SKM-1 (cell line): ENCODE data around the gene CYB561D1.
"Not testable (repeated sequence)": the region's sequence is repeated elsewhere in the genome, so short reads cannot be mapped to it uniquely, and the experiment has no call there.

Experiments used
- DNase-seq: peaks from one replicate; lab custom pipeline; 2025; ENCODE audit not compliant: unreplicated experiment; lab: John Stamatoyannopoulos, UW

CYB561D1 gene, protein sequence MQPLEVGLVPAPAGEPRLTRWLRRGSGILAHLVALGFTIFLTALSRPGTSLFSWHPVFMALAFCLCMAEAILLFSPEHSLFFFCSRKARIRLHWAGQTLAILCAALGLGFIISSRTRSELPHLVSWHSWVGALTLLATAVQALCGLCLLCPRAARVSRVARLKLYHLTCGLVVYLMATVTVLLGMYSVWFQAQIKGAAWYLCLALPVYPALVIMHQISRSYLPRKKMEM

DNA sequence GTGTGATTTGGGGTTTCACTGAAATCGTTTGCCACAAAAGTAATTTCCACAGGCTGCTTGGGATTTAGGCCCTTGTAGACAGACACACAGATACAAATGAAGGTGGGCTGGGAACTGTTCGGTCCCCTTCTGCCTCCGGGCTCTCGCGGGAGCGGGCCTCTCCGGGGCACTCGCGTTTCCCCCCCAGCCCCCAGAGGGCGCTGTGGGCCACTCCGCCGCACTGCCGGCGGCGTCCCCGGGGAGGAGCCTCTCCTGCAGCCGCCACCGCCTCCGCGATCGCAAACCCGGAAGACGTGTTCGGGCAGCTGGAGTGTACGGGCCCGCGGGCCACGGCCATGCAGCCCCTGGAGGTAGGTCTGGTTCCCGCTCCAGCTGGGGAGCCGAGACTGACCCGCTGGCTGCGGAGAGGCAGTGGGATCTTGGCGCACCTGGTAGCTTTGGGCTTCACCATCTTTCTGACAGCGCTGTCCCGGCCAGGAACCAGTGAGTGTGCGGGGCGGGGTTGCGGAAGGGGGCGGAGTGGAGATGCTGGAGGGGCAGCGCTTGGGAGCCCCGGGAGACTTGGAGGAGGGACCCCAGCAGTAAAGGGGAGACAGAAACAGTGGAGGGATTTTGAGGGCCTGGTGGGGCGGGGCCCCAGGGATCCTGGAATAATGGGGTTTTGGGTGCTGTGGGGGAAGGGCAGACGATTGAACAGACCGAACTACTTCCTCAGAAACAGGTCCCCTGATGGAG is at the start of gene CYB561D1:
CYB561D1 (plus strand) TSS at position 290 of the 735 bp plus-strand sequence; CDS start at position 336, 46 bp downstream.
- DNase-seq, result peak; percentile 63

DNA sequence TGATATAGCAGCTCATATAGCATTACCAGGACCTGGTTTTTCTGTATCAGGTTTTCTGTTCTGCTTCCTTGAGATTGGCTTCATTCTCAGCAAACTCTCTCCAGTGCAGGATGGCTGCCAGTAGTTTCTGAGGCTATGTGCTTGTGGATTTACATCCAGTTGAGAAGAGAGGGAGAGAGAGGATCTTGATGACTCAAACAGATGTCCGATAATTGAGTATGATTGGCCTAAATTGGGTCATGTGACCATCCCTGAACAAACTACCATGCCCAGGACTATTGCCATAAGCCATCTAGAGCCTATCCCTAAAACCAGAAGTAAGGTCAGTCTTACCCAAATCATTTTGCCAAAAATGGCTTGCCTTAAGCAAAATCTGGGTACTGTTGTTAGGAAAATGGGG is 49.5 kb upstream of the CYB561D1 start:
- DNase-seq, result no peak

DNA sequence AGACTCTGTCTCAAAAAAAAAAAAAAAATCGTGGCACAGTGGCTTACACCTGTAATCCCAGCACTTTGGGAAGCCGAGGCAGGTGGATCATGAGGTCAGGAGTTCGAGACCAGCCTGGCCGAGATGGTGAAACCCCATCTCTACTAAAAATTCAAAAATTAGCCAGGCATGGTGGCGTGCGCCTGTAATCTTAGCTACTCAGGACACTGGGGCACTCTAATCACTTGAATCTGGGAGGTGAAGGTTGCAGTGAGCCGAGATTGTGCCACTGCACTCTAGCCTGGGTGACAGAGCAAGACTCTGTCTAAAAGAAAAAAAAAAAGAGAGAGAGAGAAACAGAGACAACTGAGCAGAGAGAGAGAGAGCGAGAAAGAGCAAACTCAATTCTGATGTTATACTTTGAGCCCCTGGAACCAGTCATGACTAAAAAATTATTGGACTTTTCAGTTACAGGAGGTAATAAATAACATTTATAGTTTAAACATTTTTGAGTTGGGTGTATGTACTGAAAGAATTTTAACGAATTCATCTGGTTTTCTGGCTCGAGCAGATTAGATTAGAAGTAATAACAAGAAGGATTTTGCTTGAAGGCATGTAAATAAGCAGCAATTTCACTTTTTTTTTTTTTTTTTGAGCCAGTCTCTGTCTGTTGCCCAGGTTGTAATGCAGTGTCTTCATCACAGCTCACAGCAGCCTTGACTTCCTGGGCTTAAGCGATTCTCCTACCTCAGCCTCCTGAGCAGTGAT is 47.8 kb upstream of the CYB561D1 start:
- not testable (repeated sequence) for DNase-seq

DNA sequence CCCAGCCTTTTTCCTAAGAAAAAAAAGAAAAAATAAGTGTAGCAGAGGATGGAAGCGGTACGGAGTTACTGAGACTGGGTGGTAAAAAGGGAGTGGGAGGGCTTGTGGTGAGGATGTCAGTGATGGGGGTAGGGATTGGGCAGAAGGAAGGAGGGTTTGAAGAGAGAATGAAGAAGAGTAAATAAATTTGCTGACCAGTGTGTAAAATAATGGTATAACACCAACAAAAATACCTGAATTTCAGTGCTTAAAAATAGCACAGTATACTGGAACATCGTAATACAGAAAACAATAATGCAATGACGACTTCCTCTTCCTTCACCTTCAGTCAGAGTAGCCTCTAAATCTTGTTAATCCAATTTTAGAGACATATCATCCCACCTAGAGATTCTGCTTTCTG is 46.4 kb upstream of the CYB561D1 start:
- DNase-seq, result no peak

DNA sequence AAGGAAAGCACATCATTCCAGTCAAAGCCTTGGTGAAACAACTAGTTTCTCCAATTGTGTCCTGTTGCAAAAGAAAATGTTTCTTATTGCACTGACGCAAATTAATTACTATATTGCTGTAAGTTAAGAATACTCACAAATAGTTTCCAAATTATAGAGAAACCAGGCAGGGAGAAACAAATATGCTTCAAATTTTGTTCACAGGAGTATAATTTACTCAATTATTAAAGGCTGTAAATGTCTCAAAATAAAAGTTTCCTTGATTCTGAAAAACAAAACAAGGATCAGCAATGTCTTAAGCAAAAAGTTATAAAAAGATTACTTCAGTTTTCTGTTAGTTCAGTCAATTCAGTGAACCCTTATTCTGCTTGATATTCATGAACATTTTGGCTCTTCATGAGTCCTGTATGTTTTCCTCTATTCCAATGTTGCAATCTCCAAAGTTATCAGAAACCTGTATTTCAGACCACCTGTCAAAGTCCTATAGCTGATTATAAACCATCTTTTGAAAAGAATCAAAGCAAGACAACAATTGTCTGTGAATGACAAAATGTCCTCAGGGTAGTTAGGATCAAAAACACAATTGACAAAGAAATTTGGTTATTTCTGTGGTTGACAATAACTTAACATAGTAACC is 39.3 kb upstream of the CYB561D1 start:
- no peak for DNase-seq

DNA sequence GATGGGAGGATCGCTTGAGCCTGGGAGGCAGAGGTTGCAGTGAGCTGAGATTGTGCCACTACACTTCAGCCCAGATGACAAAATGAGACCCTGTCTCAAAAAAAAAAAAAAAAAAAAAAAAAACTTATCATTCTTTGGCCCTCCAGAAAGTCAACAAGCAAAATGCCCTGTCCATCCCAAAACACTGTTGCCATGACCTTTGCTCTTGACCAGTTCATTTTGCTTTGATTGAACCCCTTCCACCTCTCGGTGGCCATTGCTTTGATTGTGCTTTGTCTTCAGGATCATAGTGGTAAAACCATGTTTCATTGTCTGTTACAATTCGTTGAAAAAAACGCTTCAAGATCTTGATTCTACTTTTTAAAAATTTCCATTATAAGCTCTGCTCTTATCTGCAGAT is 36.1 kb upstream of the CYB561D1 start:
- no peak for DNase-seq

DNA sequence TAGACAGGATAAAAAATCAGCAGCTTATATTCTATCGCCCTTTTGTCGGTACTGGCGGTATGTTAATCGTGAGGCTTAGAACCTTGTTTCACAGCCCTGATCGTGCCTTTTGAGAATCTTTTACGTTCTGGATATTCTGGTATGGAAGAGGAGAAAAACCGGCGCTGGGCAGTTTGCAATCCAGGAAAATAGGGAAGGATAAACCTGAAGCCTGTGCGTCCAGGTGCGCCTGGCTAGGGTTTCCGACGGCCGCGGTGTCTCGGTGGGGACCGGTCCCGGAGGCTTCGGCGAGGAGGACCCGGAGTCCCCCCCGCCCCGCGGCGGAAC is 27.8 kb upstream of the CYB561D1 start:
- no peak for DNase-seq

DNA sequence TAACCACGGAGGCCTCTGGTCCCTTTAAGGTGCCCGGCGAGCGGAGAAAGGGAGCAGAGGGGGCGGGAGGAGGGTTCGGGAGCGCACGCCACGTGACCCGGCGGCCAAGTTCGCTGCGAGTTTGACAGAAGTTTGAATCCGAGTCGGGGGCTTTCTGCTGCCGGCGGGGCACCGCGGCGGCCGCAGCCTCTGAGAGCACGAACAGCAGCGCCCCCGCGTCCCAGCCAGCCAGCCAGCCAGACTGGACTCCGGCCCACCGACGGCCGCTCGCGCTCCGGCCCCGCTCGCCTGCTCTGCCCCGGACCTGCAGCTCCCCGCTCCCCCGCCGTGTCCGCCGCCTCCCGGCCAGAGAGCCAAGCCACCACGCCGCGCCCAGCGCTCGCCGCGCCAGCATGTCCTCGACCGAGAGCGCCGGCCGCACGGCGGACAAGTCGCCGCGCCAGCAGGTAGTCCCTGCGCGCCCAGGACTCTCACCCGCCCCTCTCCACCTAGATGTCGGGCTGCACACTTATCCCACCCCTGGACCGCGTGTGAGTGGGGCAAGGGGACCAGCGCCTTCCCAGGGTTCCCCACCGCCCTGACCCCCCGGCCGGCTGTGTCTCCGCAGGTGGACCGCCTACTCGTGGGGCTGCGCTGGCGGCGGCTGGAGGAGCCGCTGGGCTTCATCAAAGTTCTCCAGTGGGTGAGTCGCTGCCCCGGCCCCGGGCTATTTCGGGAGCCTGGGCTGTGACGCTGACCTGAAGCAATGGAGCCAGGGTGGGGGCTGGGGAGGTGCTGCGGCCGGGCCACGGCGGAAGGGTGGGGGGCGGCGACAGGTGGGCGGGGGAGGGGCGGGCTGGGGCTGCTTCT is 27.2 kb upstream of the CYB561D1 start, which contains the start of gene SYPL2:
SYPL2 (plus strand) TSS at position 95 of the 849 bp plus-strand sequence; CDS start at position 393, 298 bp downstream.
- DNase-seq, result no peak

DNA sequence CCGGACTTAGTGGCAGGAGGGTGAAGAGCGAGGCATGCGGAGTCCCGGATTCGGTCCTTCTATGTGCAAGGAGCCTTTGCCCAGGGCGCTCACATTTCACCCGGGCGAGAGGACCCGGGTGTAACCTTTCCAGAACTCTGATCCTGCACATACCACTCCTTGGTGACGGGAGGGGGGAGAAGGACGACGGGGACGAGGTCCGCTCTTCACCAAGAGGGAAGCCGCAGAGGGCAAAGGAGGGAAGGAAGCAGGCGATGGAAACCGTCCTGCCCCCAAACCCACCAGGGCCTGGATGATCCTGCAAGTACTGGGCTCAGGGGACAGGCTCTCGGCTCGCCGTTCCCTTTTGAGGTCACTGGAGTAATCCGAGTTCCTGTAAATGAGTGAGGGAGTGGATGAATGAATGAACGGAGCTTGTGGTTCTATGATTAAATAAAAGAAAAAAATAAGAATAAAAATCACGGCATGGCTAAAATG is 26.6 kb upstream of the CYB561D1 start:
- DNase-seq, result no peak

DNA sequence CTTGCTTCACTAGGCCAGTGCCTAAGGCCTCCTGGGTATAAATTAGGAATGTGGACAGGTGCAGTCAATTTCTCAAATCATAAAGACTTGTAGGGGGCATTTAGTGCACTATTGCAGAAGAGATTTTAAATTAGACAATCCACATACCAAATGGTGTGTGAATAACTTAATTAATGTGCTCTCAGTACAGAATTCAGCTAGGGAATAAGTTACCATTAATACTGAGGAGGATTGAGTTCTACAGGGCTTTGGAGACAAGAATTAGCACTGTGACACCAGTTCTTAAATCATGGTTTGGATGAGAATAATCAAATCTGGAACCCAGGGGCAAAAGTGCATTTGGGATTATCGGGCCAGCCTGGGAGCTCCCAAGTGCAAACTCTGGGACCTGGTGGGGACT is 25.8 kb upstream of the CYB561D1 start:
- DNase-seq, result no peak

DNA sequence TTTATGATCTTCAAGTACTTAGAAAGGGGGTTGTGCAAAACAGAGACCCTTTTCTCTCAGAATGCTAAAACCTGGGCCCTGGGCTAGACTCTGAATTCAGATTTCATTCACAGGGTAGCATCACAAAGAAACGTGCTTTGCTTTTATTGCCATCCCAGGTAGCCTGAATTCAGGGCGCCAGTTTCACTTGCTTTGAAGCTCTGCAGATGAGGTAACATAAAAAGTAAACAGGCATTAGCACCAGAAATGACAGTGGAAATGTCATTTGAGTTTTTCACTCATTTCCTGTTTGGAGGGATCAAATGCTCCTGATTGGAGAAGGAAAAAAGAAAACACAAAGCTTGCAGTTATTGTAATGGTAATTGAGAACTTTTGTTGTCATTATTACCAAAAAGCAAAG is 25.0 kb upstream of the CYB561D1 start:
- DNase-seq, result no peak

DNA sequence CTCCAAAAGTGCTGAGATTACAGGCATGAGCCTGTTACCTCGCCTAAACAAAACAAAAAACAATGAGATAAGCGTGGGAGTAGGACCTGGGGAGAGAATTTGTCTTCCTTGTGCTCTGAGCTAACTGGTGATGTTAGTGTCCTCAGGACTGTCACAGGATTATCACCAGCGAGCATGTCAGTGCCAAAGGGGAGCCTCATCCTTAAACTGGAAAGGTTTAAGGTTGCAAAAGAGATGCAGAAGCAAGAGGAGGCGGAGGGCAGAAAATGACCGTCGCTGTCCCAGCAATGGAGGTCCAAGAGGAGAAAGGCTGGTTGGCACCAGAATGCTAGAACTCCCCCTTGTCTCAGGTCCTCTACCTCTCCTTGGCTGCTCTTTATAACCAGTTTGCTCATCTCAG is 23.6 kb upstream of the CYB561D1 start:
- no peak for DNase-seq

DNA sequence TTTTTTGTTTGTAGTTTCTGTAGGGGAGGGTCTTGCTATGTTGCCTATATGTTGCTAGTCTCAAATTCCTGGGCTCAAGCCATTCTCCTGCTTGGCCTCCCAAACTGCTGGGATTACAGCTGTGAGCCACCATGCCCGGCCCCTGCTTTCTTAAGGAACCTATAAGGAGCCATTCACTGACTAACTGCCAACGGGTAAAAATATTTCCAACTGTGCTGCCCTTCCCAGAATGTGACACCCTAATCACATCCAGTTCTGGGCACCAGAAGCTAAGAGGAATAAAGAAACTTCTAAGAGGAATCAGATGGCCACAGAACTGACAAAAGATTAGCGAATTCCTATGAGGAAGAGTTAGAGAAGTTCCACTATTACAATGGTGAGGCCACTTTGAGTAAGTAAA is 21.1 kb upstream of the CYB561D1 start:
- no peak for DNase-seq

DNA sequence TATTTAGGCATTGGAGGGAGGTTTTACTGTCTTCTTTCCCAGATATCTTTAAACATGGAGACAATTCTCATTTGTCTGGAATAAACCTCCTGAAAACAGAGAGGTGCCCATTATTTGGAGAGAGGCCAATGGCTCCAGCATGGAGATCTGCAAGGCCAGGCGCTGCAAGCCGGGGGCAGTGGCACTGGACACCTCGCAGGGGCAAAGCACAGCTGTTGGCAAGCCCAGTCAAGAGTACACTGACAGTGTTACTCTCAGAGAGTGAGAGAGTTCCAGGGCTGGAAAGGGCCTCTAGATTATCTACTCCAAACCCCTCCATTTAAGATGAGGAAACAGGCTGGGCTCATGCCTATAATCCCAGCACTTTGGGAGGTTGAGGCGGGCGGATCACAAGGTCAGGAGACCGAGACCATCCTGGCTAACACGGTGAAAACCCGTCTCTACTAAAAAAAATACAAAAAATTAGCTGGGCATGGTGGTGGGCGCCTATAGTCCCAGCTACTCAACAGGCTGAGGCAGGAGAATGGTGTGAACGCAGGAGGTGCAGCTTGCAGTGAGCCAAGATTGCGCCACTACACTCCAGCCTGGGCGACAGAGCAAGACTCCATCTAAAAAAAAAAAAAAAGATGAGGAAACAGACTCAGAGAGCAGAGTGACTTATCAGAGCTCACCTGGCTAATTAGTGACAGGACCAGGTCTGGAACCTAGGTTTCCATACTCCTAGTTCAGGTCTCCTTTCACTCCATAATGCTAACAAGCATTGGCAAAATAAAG is 20.4 kb upstream of the CYB561D1 start:
- not testable (repeated sequence) for DNase-seq

DNA sequence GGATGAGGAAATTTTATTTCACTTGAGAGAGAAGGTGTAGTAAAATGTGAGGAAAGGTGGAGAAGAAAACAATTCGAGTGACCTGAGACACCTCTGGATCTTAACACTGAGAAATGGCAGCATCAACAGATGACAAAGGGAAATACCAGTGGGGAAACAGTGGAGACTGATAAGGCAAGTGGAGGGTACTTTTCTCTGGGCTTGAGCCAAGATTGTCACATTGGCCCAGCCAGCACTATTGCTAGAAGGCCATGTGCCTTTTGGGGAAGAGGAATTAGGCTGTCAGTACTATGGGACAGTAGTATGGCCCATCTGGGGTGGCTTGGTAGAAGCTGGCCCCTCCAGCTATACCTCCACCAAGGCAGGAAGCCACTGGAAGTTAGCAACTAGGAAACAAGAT is 19.2 kb upstream of the CYB561D1 start:
- no peak for DNase-seq

DNA sequence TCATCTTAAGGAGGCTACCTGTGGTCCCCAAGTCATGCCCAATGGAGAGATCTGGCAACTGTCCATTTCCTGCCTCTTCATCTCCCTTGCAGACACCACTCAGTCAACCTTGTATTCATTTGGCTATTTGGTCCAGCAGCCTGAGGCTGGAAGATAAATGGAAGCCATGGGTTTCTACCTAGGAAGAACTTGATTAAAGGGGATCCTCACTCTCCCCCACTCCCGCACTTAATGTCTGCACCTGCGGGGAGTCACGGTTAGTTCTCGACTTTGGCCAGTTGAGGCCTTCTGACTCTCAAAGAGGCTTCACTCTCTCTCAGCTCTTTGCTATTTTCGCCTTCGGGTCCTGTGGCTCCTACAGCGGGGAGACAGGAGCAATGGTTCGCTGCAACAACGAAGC is 18.6 kb upstream of the CYB561D1 start:
- DNase-seq, result no peak

DNA sequence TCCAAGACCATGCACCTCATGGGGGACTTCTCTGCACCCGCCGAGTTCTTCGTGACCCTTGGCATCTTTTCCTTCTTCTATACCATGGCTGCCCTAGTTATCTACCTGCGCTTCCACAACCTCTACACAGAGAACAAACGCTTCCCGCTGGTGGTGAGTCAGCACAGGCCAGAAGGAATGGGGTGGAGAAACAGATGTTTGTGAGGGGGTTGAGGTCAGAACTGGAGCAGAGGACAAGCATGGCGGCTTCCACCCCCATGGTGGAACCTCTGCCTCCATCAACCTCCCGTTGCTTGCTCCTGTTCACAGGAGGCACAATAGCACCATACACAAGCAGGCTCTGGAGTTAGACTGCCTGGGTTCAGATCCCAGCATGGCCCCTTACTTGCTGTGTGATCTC is 17.1 kb upstream of the CYB561D1 start:
- no peak for DNase-seq

DNA sequence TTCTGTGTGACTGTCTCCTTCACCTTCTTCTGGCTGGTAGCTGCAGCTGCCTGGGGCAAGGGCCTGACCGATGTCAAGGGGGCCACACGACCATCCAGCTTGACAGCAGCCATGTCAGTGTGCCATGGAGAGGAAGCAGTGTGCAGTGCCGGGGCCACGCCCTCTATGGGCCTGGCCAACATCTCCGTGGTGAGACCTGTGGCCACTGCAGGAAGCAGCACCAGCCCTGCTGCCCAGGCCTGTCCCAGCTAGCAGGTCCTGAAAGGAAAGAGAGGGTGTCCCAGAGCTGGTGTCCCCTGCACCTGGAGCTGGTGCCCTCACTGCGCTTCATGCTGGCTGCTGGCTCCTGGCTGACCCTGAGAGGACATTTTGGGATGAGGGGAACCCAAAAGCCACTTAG is 16.1 kb upstream of the CYB561D1 start:
- no peak for DNase-seq

DNA sequence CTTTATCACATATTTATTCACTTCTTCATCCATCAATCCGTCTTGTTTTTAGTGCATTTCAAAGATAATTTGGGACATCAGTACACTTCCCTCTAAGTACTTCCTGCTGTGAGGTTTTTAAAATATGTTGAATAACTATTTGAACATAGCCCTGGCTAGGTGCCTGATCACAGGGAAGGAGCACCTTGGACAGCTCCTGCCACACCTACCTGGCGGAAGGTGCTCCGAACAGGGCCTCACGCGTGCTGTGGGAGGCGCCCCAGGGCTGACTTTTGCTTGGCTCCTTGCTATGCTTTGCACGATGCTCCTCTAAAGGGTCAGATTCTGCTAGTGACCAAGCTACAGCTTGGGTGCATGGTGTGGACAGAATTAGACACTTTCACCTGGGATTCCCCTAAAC is 15.1 kb upstream of the CYB561D1 start:
- DNase-seq, result no peak

DNA sequence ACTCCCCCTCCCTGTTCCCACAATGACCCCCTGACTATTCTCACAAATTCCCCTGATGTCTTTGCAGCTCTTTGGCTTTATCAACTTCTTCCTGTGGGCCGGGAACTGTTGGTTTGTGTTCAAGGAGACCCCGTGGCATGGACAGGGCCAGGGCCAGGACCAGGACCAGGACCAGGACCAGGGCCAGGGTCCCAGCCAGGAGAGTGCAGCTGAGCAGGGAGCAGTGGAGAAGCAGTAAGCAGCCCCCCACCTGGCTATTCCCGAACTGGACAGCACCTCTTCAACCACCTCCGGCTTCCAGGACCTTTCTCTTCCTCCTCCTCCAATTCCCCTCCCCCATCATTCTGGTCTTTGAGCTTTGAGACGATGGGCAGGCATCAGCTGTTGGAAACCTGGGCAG is 14.6 kb upstream of the CYB561D1 start:
- no peak for DNase-seq
